Prostate gland (tissue), 2 donors: Measurements from ENCODE around the gene SQSTM1.

Source experiments
- CTCF ChIP-seq, 4 experiments: fragments of 200-600 bp in 2 of 4; fragments of 450-650 bp in 2 of 4; sonication (generic) in 2 of 4; IDR thresholded peaks; 1 replicate in 3 of 4; 2 replicates in 1 of 4; pipeline ENCODE4 v1.5.1; 2016 to 2019; ENCODE audit warnings: antibody characterized with exemption in 4 of 4, mild to moderate bottlenecking in 2 of 4, moderate library complexity in 2 of 4
- POLR2A ChIP-seq: fragments of 450-650 bp; IDR thresholded peaks from one replicate; pipeline ENCODE4 v1.6.1; 2016; ENCODE audit warnings: antibody characterized with exemption, mild to moderate bottlenecking
- POLR2AphosphoS5 ChIP-seq: sonication (generic); formaldehyde crosslinking; IDR thresholded peaks from one replicate; pipeline ENCODE4 v1.6.1; 2017; ENCODE audit warnings: antibody characterized with exemption

GRCh38 chr5:179817890-179818745 lies 2.6 kb upstream of the SQSTM1 start:
- no peak for TF ChIP-seq POLR2A
- no peak for TF ChIP-seq CTCF (IDR thresholded peaks at IDR 0.05)
- no peak for TF ChIP-seq POLR2AphosphoS5
